ENCODE measurements around the gene DNAJC17.

Gene DNAJC17

GRCh38 chr15:40766906-40767837, 40.1 kb downstream of the DNAJC17 start:
- no peak for DNase-seq (ENCODE audit: low read depth in 3 of 3)

- DNase-seq (ENCODE audit: low read depth in 3 of 3) = no peak
These were observed 41.0 kb downstream of the DNAJC17 start for GRCh38 chr15:40766194-40766815.

- DNase-seq (ENCODE audit: low read depth in 3 of 3) = no peak
These were observed 42.6 kb downstream of the DNAJC17 start for GRCh38 chr15:40764629-40765103.

GRCh38 chr15:40763801-40764628, 43.3 kb downstream of the DNAJC17 start, which contains the start of gene GCHFR:
TSS of gene GCHFR (plus strand) at chr15:40764068. CDS start at chr15:40764181, 113 bp downstream.
- DNase-seq (ENCODE audit: low read depth in 3 of 3) = peak; percentile 45 to 60 (median 54)

GRCh38 chr15:40762919-40763800, 44.1 kb downstream of the DNAJC17 start:
- peak in 1 of 3 donors; percentile 45 for DNase-seq (ENCODE audit: low read depth in 3 of 3)

- no peak for DNase-seq (ENCODE audit: low read depth in 3 of 3)
These were observed 47.3 kb downstream of the DNAJC17 start for GRCh38 chr15:40759961-40760360.

- no peak for DNase-seq (ENCODE audit: low read depth in 3 of 3)
These were observed 50.3 kb downstream of the DNAJC17 start for GRCh38 chr15:40756938-40757337.

- no peak for DNase-seq (ENCODE audit: low read depth in 3 of 3)
These were observed 51.5 kb downstream of the DNAJC17 start for GRCh38 chr15:40755812-40756208.

GRCh38 chr15:40754883-40755811, 52.1 kb downstream of the DNAJC17 start, which contains the start of gene RMDN3:
TSS of gene RMDN3 (minus strand) at chr15:40755254. CDS start at chr15:40754783, 471 bp downstream.
- DNase-seq (ENCODE audit: low read depth in 3 of 3) = peak; percentile 87 to 97 (median 87)

GRCh38 chr15:40754574-40754882, 52.7 kb downstream of the DNAJC17 start:
- DNase-seq (ENCODE audit: low read depth in 3 of 3) = no peak

GRCh38 chr15:40751745-40752144, 55.5 kb downstream of the DNAJC17 start:
- no peak for DNase-seq (ENCODE audit: low read depth in 3 of 3)

GRCh38 chr15:40750885-40751284, 56.4 kb downstream of the DNAJC17 start:
- DNase-seq (ENCODE audit: low read depth in 3 of 3) = no peak

GRCh38 chr15:40749151-40749630, 58.1 kb downstream of the DNAJC17 start:
- no peak for DNase-seq (ENCODE audit: low read depth in 3 of 3)

- no peak for DNase-seq (ENCODE audit: low read depth in 3 of 3)
These were observed 59.3 kb downstream of the DNAJC17 start for GRCh38 chr15:40747685-40748631.

- DNase-seq (ENCODE audit: low read depth in 3 of 3) = no peak
These were observed 60.3 kb downstream of the DNAJC17 start for GRCh38 chr15:40746916-40747418.

- no peak for DNase-seq (ENCODE audit: low read depth in 3 of 3)
These were observed 62.5 kb downstream of the DNAJC17 start for GRCh38 chr15:40744815-40745152.

- DNase-seq (ENCODE audit: low read depth in 3 of 3) = peak in 2 of 3 donors; percentile 51 to 53
These were observed 63.1 kb downstream of the DNAJC17 start for GRCh38 chr15:40743921-40744814.
